NCI-H187 treated with DMSO at 0.1 percent for 48 hours (cell line): ENCODE data around the gene FBXO10.
"Not testable (repeated sequence)": the region's sequence is repeated elsewhere in the genome, so short reads cannot be mapped to it uniquely, and the experiment has no call there.

Experiments used
- DNase-seq: peaks from one replicate; lab custom pipeline; 2025; lab: John Stamatoyannopoulos, UW

Gene FBXO10

GRCh38 chr9:37477443-37477842, 98.7 kb downstream of the FBXO10 start:
- not testable (repeated sequence) for DNase-seq

GRCh38 chr9:37476930-37477329, 99.2 kb downstream of the FBXO10 start:
- DNase-seq, result no peak

- no peak for DNase-seq
Observed at GRCh38 chr9:37474438-37474837, 101.7 kb downstream of the FBXO10 start.

GRCh38 chr9:37473982-37474381, 102.2 kb downstream of the FBXO10 start:
- DNase-seq, result not testable (repeated sequence)

GRCh38 chr9:37471942-37472684, 104.1 kb downstream of the FBXO10 start:
- DNase-seq, result no peak

- DNase-seq, result no peak
Observed at GRCh38 chr9:37468620-37469019, 107.6 kb downstream of the FBXO10 start.

- DNase-seq, result not testable (repeated sequence)
Observed at GRCh38 chr9:37467530-37467929, 108.7 kb downstream of the FBXO10 start.

GRCh38 chr9:37466037-37466709, 110.0 kb downstream of the FBXO10 start:
- peak; percentile 43 for DNase-seq

GRCh38 chr9:37465249-37466036, 110.7 kb downstream of the FBXO10 start, which contains the start of gene ZBTB5:
Gene ZBTB5, minus strand, starts transcription at chr9:37465450. Its CDS starts 22,899 bp downstream, at chr9:37442551.
- DNase-seq, result peak; percentile 83

GRCh38 chr9:37464426-37465248, 111.5 kb downstream of the FBXO10 start:
- no peak for DNase-seq

- no peak for DNase-seq
Observed at GRCh38 chr9:37464006-37464405, 112.2 kb downstream of the FBXO10 start.
